Glutamatergic neuron (in vitro differentiated cells): ENCODE data around the gene MAP2K7. TPM values are rescaled to one million over a fixed set of nuclear protein-coding genes. Genes with fewer than 3 reads are reported as not detected.

ENCODE experiments used
- DNase-seq: peaks from one replicate; pipeline ENCODE4 v3.0.0; 2022
- H3K27ac Mint-ChIP-seq: one replicate; pipeline ENCODE4 v1.8.0; 2020; ENCODE audit warnings: mild to moderate bottlenecking, mixed read lengths, inconsistent platforms; ENCODE audit not compliant: unreplicated experiment
- H3K27me3 Mint-ChIP-seq: one replicate; pipeline ENCODE4 v1.8.0; 2020; ENCODE audit warnings: mild to moderate bottlenecking, moderate library complexity, mixed read lengths, inconsistent platforms; ENCODE audit not compliant: unreplicated experiment
- H3K36me3 Mint-ChIP-seq: one replicate; pipeline ENCODE4 v1.8.0; 2020; ENCODE audit warnings: mild to moderate bottlenecking, mixed read lengths, inconsistent platforms; ENCODE audit not compliant: unreplicated experiment
- H3K4me1 Mint-ChIP-seq: one replicate; pipeline ENCODE4 v1.8.0; 2020; ENCODE audit warnings: mild to moderate bottlenecking, low read depth, mixed read lengths, inconsistent platforms; ENCODE audit not compliant: unreplicated experiment
- H3K4me3 Mint-ChIP-seq: one replicate; pipeline ENCODE4 v1.8.0; 2020; ENCODE audit warnings: mild to moderate bottlenecking, mixed read lengths, inconsistent platforms; ENCODE audit not compliant: unreplicated experiment
- H3K9me3 Mint-ChIP-seq: one replicate; pipeline ENCODE4 v1.8.0; 2020; ENCODE audit warnings: mild to moderate bottlenecking, moderate library complexity, mixed read lengths, inconsistent platforms; ENCODE audit not compliant: unreplicated experiment
- CTCF ChIP-seq: fragments of 200-600 bp; sonication (generic); IDR thresholded peaks from one replicate; pipeline ENCODE4 v1.5.0; 2021; ENCODE audit not compliant: partially characterized antibody, unreplicated experiment
- total RNA-seq: library from RNA; stranded (reverse); fragmentation: NEBNext Ultra II Directional; extraction: Animal tissue kit (Norgen Biotek cat#: 25700); gene quantifications from one replicate; pipeline ENCODE4 v1.2.1, GENCODE V29; 2021; ENCODE audit not compliant: unreplicated experiment

MAP2K7 gene
- total RNA-seq, 1 donor from 2014 or later = 44.2 TPM

DNA sequence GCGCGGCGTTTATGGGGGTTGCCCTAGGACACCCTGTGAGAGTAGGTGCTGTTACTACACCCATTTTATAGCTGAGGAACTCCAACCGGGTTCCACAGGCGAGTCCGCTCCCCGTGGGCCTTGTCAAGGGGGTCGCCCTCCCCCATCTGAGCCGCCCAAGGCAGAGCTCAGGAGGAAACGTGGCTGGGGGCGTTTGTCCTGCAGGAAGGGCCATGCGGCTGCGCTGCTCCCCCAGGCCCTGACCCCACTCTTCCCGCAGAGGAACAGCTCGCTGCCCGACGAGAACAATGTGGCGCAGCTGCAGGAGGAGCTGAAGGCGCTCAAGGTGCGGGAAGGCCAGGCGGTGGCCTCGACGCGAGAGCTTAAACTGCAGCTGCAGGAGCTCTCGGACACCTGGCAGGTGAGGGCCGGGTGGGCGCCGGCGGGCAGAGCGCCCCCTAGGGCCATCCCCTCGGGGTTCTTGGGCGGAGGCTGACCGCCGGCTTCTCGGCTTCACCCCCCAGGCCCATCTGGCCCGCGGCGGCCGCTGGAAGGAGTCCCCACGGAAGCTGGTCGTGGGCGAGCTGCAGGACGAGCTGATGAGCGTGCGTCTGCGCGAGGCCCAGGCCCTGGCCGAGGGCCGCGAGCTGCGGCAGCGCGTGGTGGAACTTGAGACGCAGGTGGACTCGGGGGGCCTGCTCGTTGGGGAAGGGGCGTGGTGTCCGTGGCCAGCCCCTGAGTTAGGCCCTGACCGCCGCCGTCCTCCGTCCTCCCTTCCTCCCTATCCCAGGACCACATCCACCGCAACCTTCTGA is 41.9 kb upstream of the MAP2K7 start:
- Mint-ChIP-seq H3K4me1 (peaks cover 3% of the 10 kb centered on the region), H3K27ac (no peak overlapping the region), H3K27me3 (peaks cover 14% of the 10 kb centered on the region), H3K36me3 (no peaks in the 10 kb centered on the region), H3K4me3 (peak overlapping the region; percentile 76), H3K9me3 (peaks cover 11% of the 10 kb centered on the region)
- TF ChIP-seq CTCF = no peak
- DNase-seq = peak; percentile 23

- no peak overlapping the region for H3K27ac Mint-ChIP-seq
- H3K4me1 Mint-ChIP-seq = peaks cover 3% of the 10 kb centered on the region
- H3K27me3 Mint-ChIP-seq = peaks cover 16% of the 10 kb centered on the region
- H3K9me3 Mint-ChIP-seq = peaks cover 11% of the 10 kb centered on the region
- peak; percentile 96 for DNase-seq
- H3K36me3 Mint-ChIP-seq = no peaks in the 10 kb centered on the region
- no peak for TF ChIP-seq CTCF
- peak overlapping the region; percentile 76 for H3K4me3 Mint-ChIP-seq
Observed at GRCh38 chr19:7862413-7862951, 41.2 kb upstream of the MAP2K7 start.

DNA sequence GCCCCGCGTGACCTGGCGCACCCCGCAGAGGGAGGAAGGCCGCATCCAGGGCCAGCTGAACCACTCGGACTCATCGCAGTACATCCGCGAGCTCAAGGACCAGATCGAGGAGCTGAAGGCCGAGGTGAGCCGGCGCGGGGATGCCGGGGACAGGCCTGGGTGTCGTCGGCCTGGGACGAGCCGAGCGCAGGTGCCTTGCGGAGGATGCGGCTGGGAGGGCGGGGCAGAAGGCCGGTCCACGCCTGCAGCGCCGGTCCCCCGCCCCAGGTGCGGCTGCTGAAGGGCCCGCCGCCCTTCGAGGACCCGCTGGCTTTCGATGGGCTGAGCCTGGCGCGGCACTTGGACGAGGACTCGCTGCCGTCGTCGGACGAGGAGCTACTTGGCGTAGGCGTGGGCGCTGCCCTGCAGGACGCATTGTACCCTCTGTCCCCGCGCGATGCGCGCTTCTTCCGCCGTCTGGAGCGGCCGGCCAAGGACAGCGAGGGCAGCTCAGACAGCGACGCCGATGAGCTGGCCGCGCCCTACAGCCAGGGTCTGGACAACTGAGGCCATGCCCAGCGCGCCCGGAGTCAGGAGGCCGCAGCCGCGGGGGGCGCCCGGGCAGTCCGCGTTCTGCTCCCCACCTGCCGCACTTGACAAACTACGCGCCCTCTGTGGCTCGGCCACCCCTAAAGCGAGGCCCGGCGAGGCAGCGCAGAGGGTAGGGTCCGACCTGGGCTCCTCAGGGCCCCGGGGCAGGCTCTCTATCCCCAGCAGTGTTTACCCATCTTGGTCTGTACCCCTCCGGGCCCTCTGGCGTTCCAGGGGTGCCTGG is 40.3 kb upstream of the MAP2K7 start:
- peak; percentile 60 for DNase-seq
- Mint-ChIP-seq H3K36me3 (no peaks in the 10 kb centered on the region), H3K27ac (no peak overlapping the region), H3K9me3 (peaks cover 13% of the 10 kb centered on the region), H3K4me3 (no peak overlapping the region), H3K27me3 (peaks cover 20% of the 10 kb centered on the region), H3K4me1 (peaks cover 2% of the 10 kb centered on the region)
- TF ChIP-seq CTCF = no peak

GRCh38 chr19:7863971-7864689 is 39.5 kb upstream of the MAP2K7 start:
- H3K27ac Mint-ChIP-seq = no peak overlapping the region
- peaks cover 22% of the 10 kb centered on the region for H3K27me3 Mint-ChIP-seq
- H3K4me1 Mint-ChIP-seq = peaks cover 1% of the 10 kb centered on the region
- H3K36me3 Mint-ChIP-seq = no peaks in the 10 kb centered on the region
- no peak overlapping the region for H3K4me3 Mint-ChIP-seq
- peak; percentile 24 for DNase-seq
- TF ChIP-seq CTCF = no peak
- H3K9me3 Mint-ChIP-seq = peaks cover 13% of the 10 kb centered on the region
